GM19372 (cell line): ENCODE measurements around the gene SSRP1.
"Not testable (repeated sequence)": the region's sequence is repeated elsewhere in the genome, so short reads cannot be mapped to it uniquely, and the experiment has no call there.

ENCODE experiments used
- ATAC-seq: cut with Tn5 transposase; IDR thresholded peaks from one replicate; pipeline ENCODE4 v1.9.1; 2021; ENCODE audit warnings: mild to moderate bottlenecking, low read depth, moderate library complexity; ENCODE audit not compliant: unreplicated experiment

The SSRP1 gene

DNA sequence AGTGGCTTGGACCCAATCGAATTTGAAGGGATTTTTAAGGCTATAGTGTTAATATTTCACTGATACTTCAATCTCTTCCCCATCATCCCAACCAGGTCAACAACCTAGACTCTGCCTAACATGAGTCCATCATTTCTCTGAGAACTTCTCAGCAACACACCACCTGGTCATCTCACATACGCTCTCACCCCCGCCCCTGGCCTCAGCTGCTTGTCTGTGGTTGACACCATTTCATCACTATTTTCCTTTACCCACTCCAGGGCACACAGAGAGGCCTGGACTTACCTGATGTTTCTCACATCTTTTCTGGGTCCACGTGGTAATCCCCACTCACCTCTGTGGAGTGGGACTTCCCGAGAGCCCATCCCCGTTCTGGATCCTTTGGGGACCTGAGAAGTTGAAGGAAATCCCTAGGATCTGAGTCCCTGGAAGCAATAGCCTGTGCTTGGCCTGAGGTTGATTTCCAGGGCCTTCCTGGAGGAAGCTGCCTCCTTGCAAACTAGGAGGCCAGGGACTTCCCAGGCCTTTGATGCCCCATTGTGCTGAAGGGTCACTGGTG is 5.6 kb upstream of the SSRP1 start:
- no peak for ATAC-seq

- no peak for ATAC-seq
These were observed 4.4 kb upstream of the SSRP1 start for GRCh38 chr11:57340039-57340615.

DNA sequence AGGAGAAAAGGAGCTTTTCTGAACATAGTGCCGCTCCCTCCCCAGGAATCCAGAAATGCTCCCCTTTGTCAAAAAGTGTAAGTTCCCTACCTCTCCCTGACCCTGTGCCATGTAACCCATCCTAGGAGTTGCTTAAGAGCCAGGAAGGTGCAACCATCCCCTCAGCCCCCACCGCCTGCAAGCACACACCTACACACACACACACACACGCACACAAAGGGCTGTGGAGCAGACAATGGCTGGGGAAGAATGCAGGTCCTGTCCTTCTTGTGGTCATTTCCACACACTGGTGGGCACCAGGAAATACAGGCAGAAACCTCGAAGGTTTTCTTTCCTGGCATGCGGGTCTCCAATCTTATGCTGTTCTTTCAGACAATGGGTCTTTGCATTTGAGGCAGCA is 3.6 kb upstream of the SSRP1 start:
- ATAC-seq, result no peak

DNA sequence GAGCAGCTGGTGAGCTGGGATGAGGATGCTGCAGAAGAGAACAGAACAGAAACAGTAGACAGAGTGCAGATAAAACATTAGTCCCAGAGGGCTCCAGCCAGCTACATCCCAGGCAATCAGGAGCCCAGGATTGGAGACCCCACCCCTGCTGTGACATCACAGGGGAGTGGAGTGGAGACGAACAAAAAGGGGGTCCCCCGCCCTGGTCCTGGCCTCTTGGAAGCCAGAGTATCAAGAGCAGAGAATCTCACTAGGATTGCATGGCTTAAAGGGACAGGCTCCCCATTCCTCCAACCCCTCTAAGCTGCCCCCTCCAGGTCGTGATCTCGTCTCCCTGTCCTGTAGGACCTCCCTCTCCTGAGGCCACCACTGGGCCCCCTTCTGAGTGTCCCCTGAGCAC is 2.5 kb upstream of the SSRP1 start, which contains the start of gene P2RX3:
Gene P2RX3, plus strand, starts transcription at position 211 of the 400 bp plus-strand sequence. CDS start 199 bp downstream, outside the sequence.
- ATAC-seq, result no peak

GRCh38 chr11:57336856-57337255 is 1.2 kb upstream of the SSRP1 start:
- not testable (repeated sequence) for ATAC-seq

- ATAC-seq, result peak; percentile 1
These were observed 497 bp upstream of the SSRP1 start for GRCh38 chr11:57336111-57336666.

GRCh38 chr11:57335023-57335342 is 709 bp downstream of the SSRP1 start:
- ATAC-seq, result no peak

GRCh38 chr11:57332694-57333440 is 2.8 kb downstream of the SSRP1 start:
- no peak for ATAC-seq

DNA sequence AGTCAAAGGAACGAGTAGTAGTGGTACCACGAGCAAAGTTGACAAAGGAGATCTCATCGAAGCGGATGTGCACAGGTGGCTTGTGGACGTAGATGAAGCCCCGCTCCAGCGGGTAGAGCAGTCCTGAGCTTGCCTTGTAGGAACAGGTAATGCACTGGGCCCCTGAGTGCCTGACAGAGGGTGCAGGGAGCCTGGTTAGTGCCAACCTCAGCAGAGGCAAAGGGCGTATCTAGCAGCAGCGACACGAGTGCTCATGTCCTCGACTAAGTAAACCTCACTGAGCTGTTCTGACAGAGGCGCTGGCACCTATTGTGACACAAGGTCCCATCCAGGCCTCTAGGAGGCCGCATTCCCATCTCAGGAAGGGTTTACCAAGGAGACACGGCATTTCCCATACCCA is 4.0 kb downstream of the SSRP1 start:
- no peak for ATAC-seq

DNA sequence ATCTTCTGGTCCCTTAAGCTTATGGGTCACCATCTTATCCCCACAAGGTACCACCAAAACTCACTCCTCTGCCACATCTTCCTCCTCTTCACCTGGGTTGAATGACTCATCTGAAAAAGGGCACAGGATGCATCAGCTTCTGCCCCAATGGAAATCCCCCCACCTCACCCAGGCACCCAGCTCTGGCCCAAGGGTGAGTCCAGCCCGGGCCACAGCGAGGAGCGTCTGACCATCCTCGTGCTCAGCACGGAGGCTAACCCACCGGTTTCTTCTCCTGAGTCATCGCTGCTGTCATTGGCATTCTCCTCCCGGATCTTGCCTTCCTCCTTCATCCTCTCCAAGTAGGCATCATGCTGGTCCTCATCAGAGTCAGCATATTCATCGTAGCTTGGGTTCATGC is 5.7 kb downstream of the SSRP1 start:
- no peak for ATAC-seq

DNA sequence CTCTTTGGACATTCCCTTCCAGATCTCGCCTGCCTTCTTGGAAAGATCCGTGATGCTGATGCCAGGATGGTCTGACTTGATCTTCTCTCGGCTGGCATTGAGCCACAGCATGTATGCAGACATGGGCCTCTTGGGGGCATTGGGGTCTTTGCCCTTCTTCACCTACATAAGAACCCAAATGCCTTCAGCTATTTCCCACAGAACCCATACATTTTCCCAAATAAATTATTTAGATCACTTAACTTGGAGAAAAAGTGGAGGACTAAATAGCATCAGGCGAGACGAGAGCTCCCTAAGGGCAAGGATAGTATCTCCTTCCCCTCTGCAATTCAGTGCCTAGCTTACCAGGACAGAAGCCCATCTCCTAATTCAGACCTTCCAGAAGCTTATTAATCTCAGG is 8.0 kb downstream of the SSRP1 start:
- ATAC-seq, result no peak

- no peak for ATAC-seq
These were observed 10.0 kb downstream of the SSRP1 start for GRCh38 chr11:57325735-57326048.

GRCh38 chr11:57324886-57325734 is 10.6 kb downstream of the SSRP1 start, which contains the start of gene TNKS1BP1:
TNKS1BP1 (minus strand) TSS chr11:57324952; CDS start chr11:57321885, 3,067 bp downstream.
- ATAC-seq, result peak; percentile 87

- ATAC-seq, result peak; percentile 7
These were observed 11.4 kb downstream of the SSRP1 start for GRCh38 chr11:57324154-57324885.

DNA sequence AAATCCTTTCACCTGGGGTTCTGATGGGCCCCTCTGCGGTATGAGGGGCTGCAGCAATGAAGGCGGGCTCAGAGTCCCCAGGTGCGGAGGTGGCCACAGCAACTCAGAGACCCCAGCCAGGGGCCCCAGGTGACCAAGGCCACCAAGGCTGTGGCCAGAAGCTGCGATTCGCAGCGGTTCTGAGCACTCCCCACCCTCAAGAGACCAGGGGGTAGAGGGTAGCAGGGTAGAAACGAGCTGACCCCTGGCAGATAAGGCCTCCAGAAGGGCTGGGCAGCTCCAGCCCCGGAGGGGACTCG is 11.9 kb downstream of the SSRP1 start:
- ATAC-seq, result no peak

GRCh38 chr11:57323167-57323854 is 12.4 kb downstream of the SSRP1 start:
- ATAC-seq, result no peak

- no peak for ATAC-seq
These were observed 13.2 kb downstream of the SSRP1 start for GRCh38 chr11:57322256-57323166.

DNA sequence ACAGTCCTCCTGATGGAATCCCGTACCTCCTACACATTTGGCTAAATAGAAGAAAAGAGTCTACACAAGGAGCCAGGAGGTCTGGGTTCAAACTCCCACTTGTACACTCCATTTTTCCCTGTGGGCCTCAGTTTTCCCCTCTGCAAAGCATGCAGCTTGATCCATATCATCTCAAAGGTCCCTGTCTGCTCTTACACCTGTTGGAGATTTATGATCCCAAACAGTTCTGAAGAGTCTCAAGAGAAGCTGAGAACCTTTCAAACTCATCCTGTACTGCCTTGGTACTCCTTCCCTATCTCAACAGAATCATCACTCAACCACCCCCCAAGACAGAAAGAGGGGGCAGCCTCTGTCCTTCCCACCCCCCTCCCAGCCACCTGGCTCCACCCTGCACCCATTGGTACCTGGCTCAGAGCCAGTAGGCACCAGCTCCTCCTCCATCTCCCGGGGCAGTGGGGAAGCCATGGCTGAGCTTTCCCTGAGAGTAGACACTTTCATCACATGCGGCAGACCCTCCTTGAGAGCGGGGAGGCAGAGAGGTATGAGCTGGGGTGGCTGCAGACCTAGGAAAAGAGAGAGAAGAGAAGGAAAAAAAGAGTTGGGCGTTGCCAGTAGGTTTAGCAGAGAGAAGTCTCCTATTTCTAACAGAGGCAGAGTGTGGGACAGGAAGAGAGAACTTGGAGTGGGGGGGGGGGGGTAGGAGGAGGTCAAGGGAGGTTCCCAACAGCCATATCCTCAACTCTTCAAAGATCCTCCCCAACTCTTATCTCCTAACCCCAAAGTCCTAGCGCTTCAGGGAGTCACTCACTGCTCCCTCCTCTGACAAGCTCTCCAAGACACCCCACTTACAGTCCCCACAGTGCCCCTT is 14.1 kb downstream of the SSRP1 start:
- ATAC-seq, result no peak
